Mesothelial cell of epicardium (in vitro differentiated cells): ENCODE data around the gene IL21R. TPM values are rescaled to one million over a fixed set of nuclear protein-coding genes. Genes with fewer than 3 reads are reported as not detected.

Experiments used
- DNase-seq, 2 experiments: peaks; one replicate each; pipeline ENCODE4 v3.0.0; 2021; ENCODE audit warnings: low spot score in 2 of 2; ENCODE audit not compliant: unreplicated experiment in 2 of 2
- H3K27ac Mint-ChIP-seq: 2 replicates; pipeline ENCODE4 v1.8.0; 2021; ENCODE audit warnings: mixed read lengths
- H3K27me3 Mint-ChIP-seq: 2 replicates; pipeline ENCODE4 v1.8.0; 2021; ENCODE audit warnings: low read depth, mixed read lengths
- H3K36me3 Mint-ChIP-seq: 2 replicates; pipeline ENCODE4 v1.8.0; 2021; ENCODE audit warnings: mixed read lengths
- H3K4me1 Mint-ChIP-seq: 2 replicates; pipeline ENCODE4 v1.8.0; 2021; ENCODE audit warnings: mixed read lengths
- H3K4me3 Mint-ChIP-seq: 2 replicates; pipeline ENCODE4 v1.8.0; 2021; ENCODE audit warnings: mild to moderate bottlenecking, moderate library complexity, mixed read lengths
- H3K9me3 Mint-ChIP-seq: 2 replicates; pipeline ENCODE4 v1.8.0; 2021; ENCODE audit warnings: mixed read lengths
- total RNA-seq: library from RNA; stranded (reverse); gene quantifications from 3 replicates; pipeline ENCODE4 v1.2.1, GENCODE V29; 2021
- TF ChIP-seq, protein P1 (sequence below): fragments of 200-600 bp; sonication (generic); IDR thresholded peaks from one replicate; pipeline ENCODE4 v1.5.0; 2021; ENCODE audit warnings: antibody characterized with exemption; ENCODE audit not compliant: unreplicated experiment

The IL21R gene
- total RNA-seq, 1 donor from 2014 or later: 0.22 TPM

DNA sequence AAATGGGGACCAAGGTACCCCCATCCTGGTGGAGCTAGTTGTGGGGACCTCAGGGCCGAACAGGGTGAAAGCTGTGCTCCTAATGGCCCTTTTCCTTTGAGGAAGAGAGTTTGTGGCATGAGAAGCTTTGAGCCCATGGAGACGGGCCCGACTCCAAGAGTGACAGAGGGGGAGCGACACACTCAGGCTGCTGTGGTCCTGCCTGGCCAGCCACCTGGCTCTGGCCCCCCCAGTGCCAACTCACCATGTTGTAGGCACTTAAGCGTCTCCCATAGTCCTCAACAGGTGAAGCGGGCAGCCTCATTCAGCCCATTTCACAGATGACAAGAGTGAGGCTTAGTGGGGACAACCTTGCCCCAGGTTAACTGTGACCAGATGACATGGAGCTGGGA, 1.6 kb downstream of the IL21R start:
- Mint-ChIP-seq H3K27me3 (peaks cover 24% of the 10 kb centered on the region), H3K27ac (no peak overlapping the region), H3K4me3 (no peak overlapping the region), H3K4me1 (peaks cover 2% of the 10 kb centered on the region), H3K9me3 (no peaks in the 10 kb centered on the region), H3K36me3 (no peaks in the 10 kb centered on the region)
- no peak for DNase-seq
- TF ChIP-seq, protein P1, sequence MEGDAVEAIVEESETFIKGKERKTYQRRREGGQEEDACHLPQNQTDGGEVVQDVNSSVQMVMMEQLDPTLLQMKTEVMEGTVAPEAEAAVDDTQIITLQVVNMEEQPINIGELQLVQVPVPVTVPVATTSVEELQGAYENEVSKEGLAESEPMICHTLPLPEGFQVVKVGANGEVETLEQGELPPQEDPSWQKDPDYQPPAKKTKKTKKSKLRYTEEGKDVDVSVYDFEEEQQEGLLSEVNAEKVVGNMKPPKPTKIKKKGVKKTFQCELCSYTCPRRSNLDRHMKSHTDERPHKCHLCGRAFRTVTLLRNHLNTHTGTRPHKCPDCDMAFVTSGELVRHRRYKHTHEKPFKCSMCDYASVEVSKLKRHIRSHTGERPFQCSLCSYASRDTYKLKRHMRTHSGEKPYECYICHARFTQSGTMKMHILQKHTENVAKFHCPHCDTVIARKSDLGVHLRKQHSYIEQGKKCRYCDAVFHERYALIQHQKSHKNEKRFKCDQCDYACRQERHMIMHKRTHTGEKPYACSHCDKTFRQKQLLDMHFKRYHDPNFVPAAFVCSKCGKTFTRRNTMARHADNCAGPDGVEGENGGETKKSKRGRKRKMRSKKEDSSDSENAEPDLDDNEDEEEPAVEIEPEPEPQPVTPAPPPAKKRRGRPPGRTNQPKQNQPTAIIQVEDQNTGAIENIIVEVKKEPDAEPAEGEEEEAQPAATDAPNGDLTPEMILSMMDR: no peak

DNA sequence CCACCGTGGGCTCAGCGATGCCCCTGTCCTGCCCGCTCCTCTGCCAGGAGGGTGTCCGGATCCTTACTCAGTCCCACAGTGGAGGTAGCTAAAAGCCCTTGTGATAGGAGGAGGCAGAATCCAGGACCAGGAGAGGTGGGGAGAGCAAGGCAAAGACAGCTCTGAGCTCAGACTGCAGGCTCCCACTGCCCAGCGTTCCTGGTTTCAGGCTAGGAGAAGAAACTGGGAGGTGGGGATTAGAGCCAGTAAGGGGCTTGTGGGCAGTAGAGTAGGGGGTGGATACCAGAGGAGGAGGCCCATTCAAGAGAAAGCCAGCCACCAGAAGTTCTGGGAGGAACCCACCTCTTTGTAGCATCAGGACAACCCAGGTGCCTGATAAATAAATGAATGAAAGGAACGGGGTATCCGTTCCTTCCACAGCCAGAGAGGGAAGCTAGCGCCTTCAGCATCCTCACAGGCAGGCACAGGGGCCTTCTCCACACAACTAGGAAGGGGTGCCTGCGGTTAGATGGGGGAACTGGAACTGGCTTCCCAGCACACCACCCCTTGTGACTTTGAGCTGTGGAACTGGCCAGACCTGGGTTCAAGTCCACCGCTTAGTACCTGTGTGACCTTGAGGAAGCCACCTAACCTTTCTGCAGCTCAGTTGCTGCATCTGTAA, 2.3 kb downstream of the IL21R start:
- Mint-ChIP-seq H3K4me1 (peaks cover 2% of the 10 kb centered on the region), H3K27ac (no peak overlapping the region), H3K4me3 (no peak overlapping the region), H3K9me3 (no peaks in the 10 kb centered on the region), H3K36me3 (no peaks in the 10 kb centered on the region), H3K27me3 (peaks cover 24% of the 10 kb centered on the region)
- DNase-seq: no peak
- TF ChIP-seq, protein P1: no peak

DNA sequence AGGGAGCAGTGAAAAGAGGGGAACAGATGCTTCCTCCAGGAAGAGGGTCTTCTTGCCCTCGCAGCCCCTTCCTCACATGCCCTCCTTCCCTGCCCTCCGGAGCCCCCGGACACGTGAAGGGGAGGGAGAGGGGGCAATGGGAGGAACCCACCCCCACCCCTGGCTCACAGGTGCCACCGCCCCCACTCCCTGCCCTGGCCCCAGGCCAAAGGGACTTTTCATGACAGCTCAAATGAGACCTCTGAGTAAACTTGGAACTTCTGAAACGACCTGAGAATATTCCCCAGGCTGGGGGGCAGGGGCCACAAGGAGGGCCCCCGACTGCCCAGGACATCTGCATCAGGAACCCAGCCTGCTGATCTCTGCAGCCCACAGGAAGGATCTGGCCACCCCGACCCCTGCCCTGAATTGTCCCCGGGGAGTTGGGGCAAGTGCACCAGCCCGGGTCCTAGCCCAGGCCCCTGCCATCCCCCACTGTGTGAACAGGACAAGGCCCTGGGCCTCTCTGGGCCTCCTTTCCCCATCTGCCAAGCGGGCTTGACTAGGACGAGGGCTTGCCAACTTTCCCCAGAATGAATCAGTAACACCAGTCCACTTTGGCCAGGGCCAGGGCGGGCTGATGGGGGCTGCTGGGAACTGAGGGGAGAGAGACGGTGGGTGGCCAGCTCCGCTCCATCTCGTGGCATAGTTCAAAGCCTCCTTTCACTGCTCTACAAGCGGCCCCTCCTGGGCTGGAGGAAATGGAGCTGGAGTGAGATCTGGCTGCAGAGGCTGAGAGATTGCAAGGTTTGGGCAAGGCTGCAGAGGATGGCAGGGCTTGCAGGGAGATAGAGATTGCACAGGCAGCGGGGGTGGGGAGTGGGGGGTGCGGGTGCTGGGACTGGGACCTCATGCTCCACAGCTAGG, 3.8 kb downstream of the IL21R start:
- peaks cover 8% of the 10 kb centered on the region for H3K9me3 Mint-ChIP-seq
- H3K27me3 Mint-ChIP-seq: peaks cover 24% of the 10 kb centered on the region
- H3K4me3 Mint-ChIP-seq: no peak overlapping the region

DNA sequence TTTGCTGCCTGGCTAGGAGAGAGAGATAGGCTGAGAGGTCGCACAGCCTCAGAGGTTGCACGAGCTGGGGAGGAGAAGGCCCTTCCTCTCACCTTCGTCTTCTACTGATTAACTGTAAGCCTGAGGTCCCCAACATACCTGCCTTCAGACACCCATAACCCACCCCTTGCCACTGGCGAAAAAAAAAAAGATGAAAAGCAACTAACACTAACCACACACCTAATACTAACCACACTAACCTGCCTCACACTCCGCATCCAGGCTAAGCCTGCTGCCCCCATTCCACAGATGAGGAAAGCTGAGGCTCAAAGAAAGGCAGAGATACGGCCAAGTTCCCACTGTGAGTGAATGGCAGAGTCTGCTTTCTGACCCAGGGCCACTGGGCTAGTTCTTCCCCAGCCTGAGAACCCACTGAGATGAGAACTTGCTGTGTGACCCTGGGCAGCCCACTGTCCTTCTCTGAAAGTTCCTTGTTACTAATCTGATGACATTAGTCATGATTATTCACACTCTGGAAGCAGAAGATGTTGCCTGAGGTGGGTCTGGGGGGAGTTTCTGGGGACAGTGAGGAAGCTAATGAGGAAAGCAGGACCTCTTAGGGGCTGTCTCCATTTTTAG, 4.6 kb downstream of the IL21R start:
- no peaks in the 10 kb centered on the region for H3K36me3 Mint-ChIP-seq
- no peak for DNase-seq
- no peak overlapping the region for H3K4me3 Mint-ChIP-seq
- TF ChIP-seq, protein P1: no peak
- H3K27me3 Mint-ChIP-seq: peaks cover 22% of the 10 kb centered on the region
- peaks cover 9% of the 10 kb centered on the region for H3K9me3 Mint-ChIP-seq
- peaks cover 2% of the 10 kb centered on the region for H3K4me1 Mint-ChIP-seq
- no peak overlapping the region for H3K27ac Mint-ChIP-seq

More for the DNA sequence above, 3.8 kb downstream of the IL21R start:
- Mint-ChIP-seq H3K27ac (no peak overlapping the region), H3K36me3 (no peaks in the 10 kb centered on the region), H3K4me1 (peaks cover 2% of the 10 kb centered on the region)
- TF ChIP-seq, protein P1: no peak
- DNase-seq: no peak

DNA sequence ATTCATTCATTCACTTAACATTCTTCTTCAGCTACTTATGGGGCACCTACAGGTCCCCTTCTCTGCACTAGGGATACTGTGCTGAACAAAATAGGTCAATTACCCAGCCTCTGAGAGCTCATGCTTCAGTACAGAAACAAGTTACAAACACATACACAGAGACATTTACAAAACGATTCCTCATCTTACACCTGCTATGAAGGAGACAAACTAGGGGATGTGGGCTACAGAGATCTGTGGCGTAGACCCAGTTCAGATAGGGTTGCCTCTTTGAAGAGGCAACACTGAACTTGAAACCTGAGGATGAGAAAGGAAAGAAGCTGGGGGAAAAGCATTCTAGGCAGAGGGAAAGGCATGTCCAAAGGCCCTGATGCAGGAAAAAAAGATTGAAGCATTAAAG, 5.2 kb downstream of the IL21R start:
- no peaks in the 10 kb centered on the region for H3K36me3 Mint-ChIP-seq
- H3K9me3 Mint-ChIP-seq: peaks cover 14% of the 10 kb centered on the region
- peaks cover under 1% of the 10 kb centered on the region for H3K4me1 Mint-ChIP-seq
- peaks cover 21% of the 10 kb centered on the region for H3K27me3 Mint-ChIP-seq
- H3K27ac Mint-ChIP-seq: no peak overlapping the region
- TF ChIP-seq, protein P1: no peak
- no peak overlapping the region for H3K4me3 Mint-ChIP-seq
- DNase-seq: no peak
